ENCODE measurements around the gene PTPN20.
"Not testable (repeated sequence)": the region's sequence is repeated elsewhere in the genome, so short reads cannot be mapped to it uniquely, and the experiment has no call there.

PTPN20 gene, protein sequence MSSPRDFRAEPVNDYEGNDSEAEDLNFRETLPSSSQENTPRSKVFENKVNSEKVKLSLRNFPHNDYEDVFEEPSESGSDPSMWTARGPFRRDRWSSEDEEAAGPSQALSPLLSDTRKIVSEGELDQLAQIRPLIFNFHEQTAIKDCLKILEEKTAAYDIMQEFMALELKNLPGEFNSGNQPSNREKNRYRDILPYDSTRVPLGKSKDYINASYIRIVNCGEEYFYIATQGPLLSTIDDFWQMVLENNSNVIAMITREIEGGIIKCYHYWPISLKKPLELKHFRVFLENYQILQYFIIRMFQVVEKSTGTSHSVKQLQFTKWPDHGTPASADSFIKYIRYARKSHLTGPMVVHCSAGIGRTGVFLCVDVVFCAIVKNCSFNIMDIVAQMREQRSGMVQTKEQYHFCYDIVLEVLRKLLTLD

GRCh38 chr10:46911144-46911876 lies at the start of gene PTPN20:
PTPN20 (plus strand) TSS chr10:46911428; CDS start chr10:46932500, 21,072 bp downstream.
- H3K4me1 ChIP-seq (ENCODE audit: insufficient read depth, low read length); H3K36me3 ChIP-seq (ENCODE audit: insufficient read depth, low read length); H3K9me3 ChIP-seq (ENCODE audit: control insufficient read depth, insufficient read depth, low read length); H3K9ac ChIP-seq (ENCODE audit: low read depth, low read length): not testable (repeated sequence)

DNA sequence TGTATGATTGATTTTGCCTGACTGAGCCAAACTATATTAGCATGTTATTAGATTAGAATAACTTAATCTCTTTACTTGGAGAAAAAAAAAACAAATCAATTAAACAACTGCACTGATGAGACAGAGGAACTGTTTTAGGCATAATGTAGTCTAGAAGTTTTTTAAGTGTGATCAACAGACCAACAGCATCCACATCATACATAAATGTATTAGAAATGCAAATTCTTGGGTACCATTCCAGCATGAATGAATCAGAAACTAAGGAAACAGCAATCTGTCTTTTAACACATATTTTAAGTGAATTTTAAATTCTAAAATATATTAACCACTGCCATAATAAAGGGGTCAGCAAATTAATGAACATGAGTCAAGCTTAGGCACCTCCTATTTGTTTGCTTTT lies 41.5 kb upstream of the PTPN20 start:
- not testable (repeated sequence) for H3K9ac ChIP-seq (ENCODE audit: low read depth, low read length); H3K4me1 ChIP-seq (ENCODE audit: insufficient read depth, low read length); H3K9me3 ChIP-seq (ENCODE audit: control insufficient read depth, insufficient read depth, low read length); H3K36me3 ChIP-seq (ENCODE audit: insufficient read depth, low read length)

DNA sequence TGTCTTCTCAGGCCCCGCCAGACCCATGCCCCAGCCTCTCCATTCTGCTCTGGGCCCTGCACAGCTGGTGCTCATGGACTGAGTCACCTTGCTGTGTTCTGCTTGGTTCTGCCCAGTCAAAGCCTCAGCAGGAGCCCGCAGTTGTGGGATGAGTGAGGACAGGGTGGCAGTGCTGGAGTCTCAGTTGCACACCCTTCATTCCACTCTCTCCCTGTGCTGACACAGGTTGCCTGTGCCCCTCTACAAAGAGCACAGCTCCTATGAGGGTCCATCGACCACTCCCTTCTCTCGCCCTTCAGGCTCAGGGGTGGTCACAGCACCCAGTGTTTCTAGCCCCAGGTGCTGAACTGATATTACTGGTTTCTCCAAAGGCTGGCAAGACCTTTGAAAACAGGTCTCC lies 39.6 kb upstream of the PTPN20 start:
- not testable (repeated sequence) for H3K4me1 ChIP-seq (ENCODE audit: insufficient read depth, low read length); H3K9ac ChIP-seq (ENCODE audit: low read depth, low read length); H3K36me3 ChIP-seq (ENCODE audit: insufficient read depth, low read length); H3K9me3 ChIP-seq (ENCODE audit: control insufficient read depth, insufficient read depth, low read length)

GRCh38 chr10:46875304-46875703 lies 35.9 kb upstream of the PTPN20 start:
- H3K9me3 ChIP-seq (ENCODE audit: control insufficient read depth, insufficient read depth, low read length); H3K4me1 ChIP-seq (ENCODE audit: insufficient read depth, low read length); H3K36me3 ChIP-seq (ENCODE audit: insufficient read depth, low read length): not testable (repeated sequence)

DNA sequence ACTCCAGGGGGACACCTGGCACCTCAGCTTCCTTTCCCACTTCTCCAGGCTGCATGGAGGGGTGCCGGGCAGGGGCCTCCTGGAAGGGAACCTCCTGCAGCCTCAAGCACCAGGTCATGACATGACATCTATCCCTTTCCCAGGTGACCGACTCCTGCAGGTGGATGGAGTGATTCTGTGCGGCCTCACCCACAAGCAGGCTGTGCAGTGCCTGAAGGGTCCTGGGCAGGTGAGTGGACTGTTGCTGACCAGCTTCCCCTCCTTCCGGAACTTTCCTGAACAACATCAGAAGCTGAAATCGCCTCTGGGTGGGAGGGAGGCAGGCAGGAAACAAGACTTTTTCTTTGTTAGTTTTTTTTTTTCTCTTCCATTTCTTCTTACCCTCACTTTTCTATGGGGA lies 34.5 kb upstream of the PTPN20 start:
- H3K4me1 ChIP-seq (ENCODE audit: insufficient read depth, low read length); H3K9ac ChIP-seq (ENCODE audit: low read depth, low read length); H3K36me3 ChIP-seq (ENCODE audit: insufficient read depth, low read length); H3K9me3 ChIP-seq (ENCODE audit: control insufficient read depth, insufficient read depth, low read length): not testable (repeated sequence)

More at GRCh38 chr10:46875304-46875703, 35.9 kb upstream of the PTPN20 start:
- H3K9ac ChIP-seq (ENCODE audit: low read depth, low read length): not testable (repeated sequence)

DNA sequence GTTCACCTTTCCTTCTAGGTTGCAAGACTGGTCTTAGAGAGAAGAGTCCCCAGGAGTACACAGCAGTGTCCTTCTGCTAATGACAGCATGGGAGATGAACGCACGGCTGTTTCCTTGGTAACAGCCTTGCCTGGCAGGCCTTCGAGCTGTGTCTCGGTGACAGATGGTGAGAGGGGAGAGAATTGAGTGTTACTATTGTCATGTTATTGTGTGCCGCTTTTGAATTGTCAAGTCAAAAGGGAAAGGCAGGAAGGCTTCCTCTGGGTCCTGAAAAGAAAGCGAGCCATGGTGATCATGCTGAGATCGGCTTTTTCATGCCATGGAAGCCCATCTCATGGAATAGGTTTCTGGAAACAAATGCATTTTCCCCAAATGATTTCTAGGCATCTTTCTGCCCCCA lies 32.5 kb upstream of the PTPN20 start:
- not testable (repeated sequence) for H3K9me3 ChIP-seq (ENCODE audit: control insufficient read depth, insufficient read depth, low read length); H3K9ac ChIP-seq (ENCODE audit: low read depth, low read length); H3K4me1 ChIP-seq (ENCODE audit: insufficient read depth, low read length); H3K36me3 ChIP-seq (ENCODE audit: insufficient read depth, low read length)

DNA sequence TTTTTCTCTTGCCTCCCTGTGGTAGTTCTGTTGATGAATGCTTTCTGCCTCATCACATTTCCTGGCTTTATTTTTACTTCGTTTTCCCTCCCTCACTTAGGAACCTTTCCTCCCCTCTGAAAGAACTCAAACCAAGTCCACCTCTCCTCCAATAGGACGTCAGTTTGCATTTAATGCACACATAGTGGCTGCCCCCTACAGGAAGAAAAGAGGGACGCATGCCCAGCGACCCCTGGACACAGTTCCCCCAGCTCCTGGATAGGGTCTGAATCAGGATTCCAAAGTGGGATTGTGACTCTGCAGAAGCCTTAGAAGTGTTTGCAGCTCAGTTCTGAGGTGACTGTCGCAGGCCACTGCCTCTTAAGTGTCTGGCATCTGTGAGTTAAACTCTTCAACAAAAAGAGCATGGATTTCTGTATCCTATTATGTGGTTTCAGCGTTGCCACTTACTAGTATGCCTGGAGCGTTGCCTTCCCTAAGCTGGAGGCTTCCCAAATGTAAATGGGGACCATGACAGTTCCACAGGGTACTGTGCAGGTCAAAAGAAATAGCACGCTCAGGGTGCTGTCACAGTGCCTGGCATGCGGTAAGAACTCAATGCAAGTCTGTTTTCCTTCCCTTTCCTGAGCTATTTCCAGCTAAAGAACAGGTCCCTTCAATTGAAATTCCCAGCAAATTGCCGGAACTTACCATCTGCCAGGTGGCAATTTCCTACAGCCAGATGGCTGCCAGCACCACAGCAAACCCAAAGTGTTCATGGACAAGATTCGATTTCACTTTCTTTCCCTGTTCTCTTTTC lies 20.2 kb upstream of the PTPN20 start:
- H3K36me3 ChIP-seq (ENCODE audit: insufficient read depth, low read length); H3K4me1 ChIP-seq (ENCODE audit: insufficient read depth, low read length); H3K9me3 ChIP-seq (ENCODE audit: control insufficient read depth, insufficient read depth, low read length); H3K9ac ChIP-seq (ENCODE audit: low read depth, low read length): not testable (repeated sequence)

GRCh38 chr10:46896762-46897692 lies 14.2 kb upstream of the PTPN20 start:
- not testable (repeated sequence) for H3K36me3 ChIP-seq (ENCODE audit: insufficient read depth, low read length); H3K9me3 ChIP-seq (ENCODE audit: control insufficient read depth, insufficient read depth, low read length); H3K4me1 ChIP-seq (ENCODE audit: insufficient read depth, low read length); H3K9ac ChIP-seq (ENCODE audit: low read depth, low read length)

DNA sequence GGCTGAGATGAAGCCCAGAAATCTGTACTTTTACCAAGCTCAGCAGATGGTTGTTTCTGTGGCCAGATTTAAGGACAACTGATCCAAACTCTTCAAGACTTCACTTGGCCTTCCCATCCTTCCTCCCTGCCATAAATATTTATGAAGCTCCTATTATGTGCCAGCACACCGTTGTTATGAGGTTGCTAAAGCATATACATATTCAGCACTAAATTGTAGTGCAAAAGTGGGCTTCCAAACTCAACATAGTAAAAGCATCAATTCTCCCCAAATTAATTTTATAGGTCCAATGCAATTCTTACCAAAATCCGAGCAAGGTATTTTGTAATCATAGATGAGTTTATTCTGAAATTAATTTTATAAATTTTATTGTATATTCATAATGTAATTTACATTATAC lies 10.0 kb upstream of the PTPN20 start:
- H3K9me3 ChIP-seq (ENCODE audit: control insufficient read depth, insufficient read depth, low read length); H3K9ac ChIP-seq (ENCODE audit: low read depth, low read length); H3K4me1 ChIP-seq (ENCODE audit: insufficient read depth, low read length); H3K36me3 ChIP-seq (ENCODE audit: insufficient read depth, low read length): not testable (repeated sequence)

GRCh38 chr10:46903874-46904273 lies 7.4 kb upstream of the PTPN20 start:
- not testable (repeated sequence) for H3K36me3 ChIP-seq (ENCODE audit: insufficient read depth, low read length); H3K9ac ChIP-seq (ENCODE audit: low read depth, low read length); H3K4me1 ChIP-seq (ENCODE audit: insufficient read depth, low read length); H3K9me3 ChIP-seq (ENCODE audit: control insufficient read depth, insufficient read depth, low read length)

- H3K4me1 ChIP-seq (ENCODE audit: insufficient read depth, low read length); H3K36me3 ChIP-seq (ENCODE audit: insufficient read depth, low read length); H3K9ac ChIP-seq (ENCODE audit: low read depth, low read length); H3K9me3 ChIP-seq (ENCODE audit: control insufficient read depth, insufficient read depth, low read length): not testable (repeated sequence)
These were observed 4.9 kb upstream of the PTPN20 start for GRCh38 chr10:46906359-46906758.

DNA sequence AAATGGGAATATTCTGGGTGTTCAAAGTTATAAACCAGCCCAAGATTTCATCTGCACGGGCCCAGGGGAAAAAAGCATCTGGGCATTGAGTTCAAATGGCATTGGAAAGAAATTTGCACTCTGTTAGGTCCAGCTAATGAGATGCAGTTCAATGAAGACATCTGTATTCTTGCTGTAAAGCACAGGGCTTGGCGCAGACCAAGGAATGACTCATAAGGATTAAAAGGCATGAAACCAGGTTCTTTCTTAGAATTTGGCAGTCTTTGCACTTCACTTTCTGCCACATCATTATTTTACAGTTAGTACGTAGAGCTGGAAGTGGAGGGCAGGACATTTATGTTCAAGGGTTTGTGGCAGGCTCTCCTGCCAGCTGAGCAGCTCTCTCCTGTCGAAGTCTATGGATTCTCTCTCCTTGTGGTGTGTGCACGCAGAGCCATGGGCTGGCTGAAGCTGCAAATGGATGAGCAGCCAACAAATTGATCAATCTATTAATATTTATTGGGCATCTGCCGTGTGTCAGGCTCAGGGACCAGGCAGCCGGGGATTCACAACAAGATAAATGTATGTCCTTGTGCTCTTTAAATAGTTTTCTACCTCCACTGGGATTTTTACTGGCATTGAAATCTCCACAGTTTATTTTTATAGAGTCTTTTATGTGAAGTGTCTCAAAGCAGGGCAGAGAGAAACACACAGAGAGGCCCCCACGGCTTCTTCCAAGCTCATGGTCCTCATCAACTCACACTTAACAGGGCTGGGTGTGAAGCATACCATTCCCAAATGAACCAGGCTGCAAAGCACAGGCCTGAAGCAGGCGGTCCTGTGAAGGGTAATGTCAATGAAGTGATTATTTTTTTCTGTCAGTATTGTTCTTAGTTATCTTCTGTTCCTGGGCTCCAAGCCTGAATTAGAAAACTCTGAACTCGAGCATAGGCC lies 3.8 kb upstream of the PTPN20 start:
- H3K9me3 ChIP-seq (ENCODE audit: control insufficient read depth, insufficient read depth, low read length); H3K36me3 ChIP-seq (ENCODE audit: insufficient read depth, low read length); H3K4me1 ChIP-seq (ENCODE audit: insufficient read depth, low read length); H3K9ac ChIP-seq (ENCODE audit: low read depth, low read length): not testable (repeated sequence)

DNA sequence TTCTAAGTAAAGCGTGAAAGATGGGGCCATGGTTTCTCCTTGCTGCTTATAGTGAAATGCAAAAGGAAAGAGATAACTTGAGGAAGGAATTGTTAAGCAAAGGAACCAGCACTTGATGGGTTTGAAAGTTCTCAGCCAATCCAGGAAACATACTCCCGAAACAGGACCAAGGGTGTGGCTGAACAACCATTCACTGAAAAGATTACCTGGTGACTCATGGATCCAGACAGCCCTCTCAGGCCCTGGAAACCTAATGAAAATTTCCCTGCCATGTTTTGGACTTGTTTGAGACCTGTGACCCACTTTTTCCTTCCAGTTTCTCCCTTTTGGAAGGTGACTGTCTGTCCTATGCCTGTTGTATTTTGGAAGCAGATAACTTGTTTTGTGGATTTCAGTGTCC lies 11.3 kb downstream of the PTPN20 start:
- H3K4me1 ChIP-seq (ENCODE audit: insufficient read depth, low read length); H3K9me3 ChIP-seq (ENCODE audit: control insufficient read depth, insufficient read depth, low read length); H3K36me3 ChIP-seq (ENCODE audit: insufficient read depth, low read length); H3K9ac ChIP-seq (ENCODE audit: low read depth, low read length): not testable (repeated sequence)
